Prostate gland (tissue), 2 donors: ENCODE results near the gene CNTNAP2.

Experiments used
- POLR2A ChIP-seq: fragments of 450-650 bp; IDR thresholded peaks from one replicate; pipeline ENCODE4 v1.6.1; 2016; ENCODE audit warnings: antibody characterized with exemption, mild to moderate bottlenecking
- TF ChIP-seq, protein P1 (sequence below), 4 experiments: fragments of 200-600 bp in 2 of 4; fragments of 450-650 bp in 2 of 4; sonication (generic) in 2 of 4; IDR thresholded peaks; 1 replicate in 3 of 4; 2 replicates in 1 of 4; pipeline ENCODE4 v1.5.1; 2016 to 2019; ENCODE audit warnings: antibody characterized with exemption in 4 of 4, mild to moderate bottlenecking in 2 of 4, moderate library complexity in 2 of 4

DNA sequence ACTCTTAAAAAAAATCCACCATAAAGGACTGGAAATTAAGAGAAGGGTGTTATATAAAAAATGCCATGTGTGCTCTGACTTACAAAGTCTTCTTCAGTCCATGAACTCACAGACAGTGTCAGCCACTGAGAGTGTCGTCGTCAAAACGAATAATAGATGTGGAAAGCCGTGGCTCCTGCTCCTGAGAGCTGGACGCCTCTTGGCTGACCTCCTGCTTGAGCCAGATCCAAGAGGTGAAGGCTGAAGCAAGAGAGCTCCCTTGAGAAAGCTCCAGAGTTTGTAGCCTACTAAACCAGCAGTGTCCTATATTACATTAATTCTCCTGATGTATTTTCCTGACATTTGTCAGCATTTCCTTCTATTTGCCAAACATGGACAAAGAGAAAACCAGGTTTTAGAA lies 2239.7 kb downstream of the CNTNAP2 start:
- TF ChIP-seq, protein P1, sequence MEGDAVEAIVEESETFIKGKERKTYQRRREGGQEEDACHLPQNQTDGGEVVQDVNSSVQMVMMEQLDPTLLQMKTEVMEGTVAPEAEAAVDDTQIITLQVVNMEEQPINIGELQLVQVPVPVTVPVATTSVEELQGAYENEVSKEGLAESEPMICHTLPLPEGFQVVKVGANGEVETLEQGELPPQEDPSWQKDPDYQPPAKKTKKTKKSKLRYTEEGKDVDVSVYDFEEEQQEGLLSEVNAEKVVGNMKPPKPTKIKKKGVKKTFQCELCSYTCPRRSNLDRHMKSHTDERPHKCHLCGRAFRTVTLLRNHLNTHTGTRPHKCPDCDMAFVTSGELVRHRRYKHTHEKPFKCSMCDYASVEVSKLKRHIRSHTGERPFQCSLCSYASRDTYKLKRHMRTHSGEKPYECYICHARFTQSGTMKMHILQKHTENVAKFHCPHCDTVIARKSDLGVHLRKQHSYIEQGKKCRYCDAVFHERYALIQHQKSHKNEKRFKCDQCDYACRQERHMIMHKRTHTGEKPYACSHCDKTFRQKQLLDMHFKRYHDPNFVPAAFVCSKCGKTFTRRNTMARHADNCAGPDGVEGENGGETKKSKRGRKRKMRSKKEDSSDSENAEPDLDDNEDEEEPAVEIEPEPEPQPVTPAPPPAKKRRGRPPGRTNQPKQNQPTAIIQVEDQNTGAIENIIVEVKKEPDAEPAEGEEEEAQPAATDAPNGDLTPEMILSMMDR (IDR thresholded peaks at IDR 0.05) = no peak
- no peak for TF ChIP-seq POLR2A
